Measurements from ENCODE around the gene ARID3A.

Gene ARID3A

GRCh38 chr19:1004803-1005664 lies 79.2 kb downstream of the ARID3A start:
- no peak for DNase-seq (ENCODE audit: low spot score)

GRCh38 chr19:1006711-1007398 lies 81.0 kb downstream of the ARID3A start:
- DNase-seq (ENCODE audit: low spot score), result no peak

GRCh38 chr19:1007399-1008251 lies 81.8 kb downstream of the ARID3A start:
- no peak for DNase-seq (ENCODE audit: low spot score)

GRCh38 chr19:1008268-1009040 lies 82.6 kb downstream of the ARID3A start:
- no peak for DNase-seq (ENCODE audit: low spot score)

- no peak for DNase-seq (ENCODE audit: low spot score)
These were observed 83.5 kb downstream of the ARID3A start for GRCh38 chr19:1009041-1009980.

- no peak for DNase-seq (ENCODE audit: low spot score)
These were observed 84.2 kb downstream of the ARID3A start for GRCh38 chr19:1009981-1010538.

GRCh38 chr19:1010586-1011510 lies 85.0 kb downstream of the ARID3A start:
- DNase-seq (ENCODE audit: low spot score), result no peak

- no peak for DNase-seq (ENCODE audit: low spot score)
These were observed 86.0 kb downstream of the ARID3A start for GRCh38 chr19:1011831-1012333.

- no peak for DNase-seq (ENCODE audit: low spot score)
These were observed 86.5 kb downstream of the ARID3A start for GRCh38 chr19:1012334-1012733.

- no peak for DNase-seq (ENCODE audit: low spot score)
These were observed 87.4 kb downstream of the ARID3A start for GRCh38 chr19:1013218-1013617.

GRCh38 chr19:1014161-1015060 lies 88.6 kb downstream of the ARID3A start:
- DNase-seq (ENCODE audit: low spot score), result no peak

GRCh38 chr19:1015061-1015781 lies 89.4 kb downstream of the ARID3A start:
- DNase-seq (ENCODE audit: low spot score), result no peak

- DNase-seq (ENCODE audit: low spot score), result no peak
These were observed 90.2 kb downstream of the ARID3A start for GRCh38 chr19:1015782-1016646.

GRCh38 chr19:1016647-1017114 lies 90.8 kb downstream of the ARID3A start:
- DNase-seq (ENCODE audit: low spot score), result no peak

- DNase-seq (ENCODE audit: low spot score), result no peak
These were observed 91.5 kb downstream of the ARID3A start for GRCh38 chr19:1017115-1017905.
